DND-41 (cell line): ENCODE results near the gene TNS3.

ENCODE experiments used
- EZH2 ChIP-seq: IDR thresholded peaks from 3 replicates; pipeline ENCODE4 v1.6.1; 2012; ENCODE audit warnings: borderline replicate concordance, low read depth, mild to moderate bottlenecking, moderate library complexity, low read length, inconsistent platforms; ENCODE audit not compliant: severe bottlenecking
- TF ChIP-seq, protein P1 (sequence below): IDR thresholded peaks from 2 replicates; pipeline ENCODE4 v1.5.1; 2012; ENCODE audit warnings: borderline replicate concordance, low read length, moderate library complexity, mild to moderate bottlenecking; ENCODE audit not compliant: poor library complexity, severe bottlenecking; ENCODE audit errors: extremely low read depth

DNA sequence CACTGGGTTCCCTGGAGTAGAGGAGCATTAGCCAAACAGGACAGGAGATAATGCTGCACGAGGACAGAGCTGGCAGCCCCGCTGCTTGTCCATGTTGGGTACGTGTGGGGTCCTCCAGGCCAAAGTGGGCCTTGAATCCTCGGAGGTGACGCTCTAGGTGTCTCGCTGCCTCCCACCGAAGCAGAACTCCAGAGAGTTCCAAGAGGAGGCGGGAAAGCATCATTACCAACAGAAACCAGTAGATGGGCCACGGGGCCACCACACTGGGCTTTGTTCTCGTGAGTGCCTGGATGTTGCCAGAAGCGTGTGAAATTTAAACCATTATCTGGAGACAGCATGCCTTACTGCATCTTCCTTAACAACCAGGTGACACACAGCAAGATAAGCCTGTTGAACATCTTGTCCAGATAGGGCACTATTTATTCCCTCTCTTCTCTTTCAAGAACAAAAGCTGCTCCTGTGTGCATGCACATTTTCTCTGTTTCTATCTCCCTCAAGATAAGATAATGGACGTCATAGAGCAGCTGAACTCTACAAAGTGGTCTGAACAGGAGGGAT is 56.8 kb downstream of the TNS3 start:
- TF ChIP-seq, protein P1, sequence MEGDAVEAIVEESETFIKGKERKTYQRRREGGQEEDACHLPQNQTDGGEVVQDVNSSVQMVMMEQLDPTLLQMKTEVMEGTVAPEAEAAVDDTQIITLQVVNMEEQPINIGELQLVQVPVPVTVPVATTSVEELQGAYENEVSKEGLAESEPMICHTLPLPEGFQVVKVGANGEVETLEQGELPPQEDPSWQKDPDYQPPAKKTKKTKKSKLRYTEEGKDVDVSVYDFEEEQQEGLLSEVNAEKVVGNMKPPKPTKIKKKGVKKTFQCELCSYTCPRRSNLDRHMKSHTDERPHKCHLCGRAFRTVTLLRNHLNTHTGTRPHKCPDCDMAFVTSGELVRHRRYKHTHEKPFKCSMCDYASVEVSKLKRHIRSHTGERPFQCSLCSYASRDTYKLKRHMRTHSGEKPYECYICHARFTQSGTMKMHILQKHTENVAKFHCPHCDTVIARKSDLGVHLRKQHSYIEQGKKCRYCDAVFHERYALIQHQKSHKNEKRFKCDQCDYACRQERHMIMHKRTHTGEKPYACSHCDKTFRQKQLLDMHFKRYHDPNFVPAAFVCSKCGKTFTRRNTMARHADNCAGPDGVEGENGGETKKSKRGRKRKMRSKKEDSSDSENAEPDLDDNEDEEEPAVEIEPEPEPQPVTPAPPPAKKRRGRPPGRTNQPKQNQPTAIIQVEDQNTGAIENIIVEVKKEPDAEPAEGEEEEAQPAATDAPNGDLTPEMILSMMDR: no peak
- no peak for TF ChIP-seq EZH2
